Upper lobe of right lung (tissue), 1 donor: ENCODE results near the gene SPATA16. TPM values are rescaled to one million over a fixed set of nuclear protein-coding genes. Genes with fewer than 3 reads are reported as not detected.

Experiments used
- ATAC-seq: fragments of 200-7000 bp; cut with Tn5 transposase; one replicate; pipeline ENCODE4 v1.9.1; 2020; ENCODE audit warnings: mild to moderate bottlenecking, moderate library complexity
- DNase-seq: peaks from one replicate; pipeline ENCODE4 v3.0.0-alpha.2; 2020
- H3K27ac ChIP-seq: fragments of 200-600 bp; one replicate; pipeline ENCODE4 v1.8.0; 2022
- H3K27me3 ChIP-seq: fragments of 200-600 bp; one replicate; pipeline ENCODE4 v1.8.0; 2022; ENCODE audit warnings: mild to moderate bottlenecking
- H3K36me3 ChIP-seq: fragments of 200-600 bp; one replicate; pipeline ENCODE4 v1.8.0; 2022
- H3K4me1 ChIP-seq: fragments of 200-600 bp; one replicate; pipeline ENCODE4 v1.8.0; 2022
- H3K4me3 ChIP-seq: fragments of 200-600 bp; one replicate; pipeline ENCODE4 v1.8.0; 2022; ENCODE audit warnings: mild to moderate bottlenecking
- H3K9me3 ChIP-seq: fragments of 200-600 bp; one replicate; pipeline ENCODE4 v1.8.0; 2022
- intact Hi-C: fragments of 100-400 bp; cut with DNase I; formaldehyde crosslinking; loops from one replicate; pipeline ENCODE4 v1.11.0; 2022
- total RNA-seq: library from RNA; stranded (reverse); fragmentation: NEBNext Ultra II Directional; extraction: Animal tissue kit (Norgen Biotek cat#: 25700); gene quantifications from one replicate; pipeline ENCODE4 v1.2.1, GENCODE V29; 2021
- TF ChIP-seq, protein P1 (sequence below): fragments of 200-600 bp; IDR thresholded peaks from one replicate; pipeline ENCODE4 v1.8.0; 2022; ENCODE audit warnings: antibody characterized with exemption
- donor health status: DM: no; HTN: yes; CAD: no; lungs with severe emphysema.

Gene SPATA16
- total RNA-seq, 1 donor from 2014 or later: not detected

- DNase-seq (no peak), ATAC-seq (no peak)
- H3K9me3 ChIP-seq: no peaks in the 10 kb centered on the region
- no peaks in the 10 kb centered on the region for H3K36me3 ChIP-seq
- intact Hi-C loops: no loop called here
- TF ChIP-seq, protein P1, sequence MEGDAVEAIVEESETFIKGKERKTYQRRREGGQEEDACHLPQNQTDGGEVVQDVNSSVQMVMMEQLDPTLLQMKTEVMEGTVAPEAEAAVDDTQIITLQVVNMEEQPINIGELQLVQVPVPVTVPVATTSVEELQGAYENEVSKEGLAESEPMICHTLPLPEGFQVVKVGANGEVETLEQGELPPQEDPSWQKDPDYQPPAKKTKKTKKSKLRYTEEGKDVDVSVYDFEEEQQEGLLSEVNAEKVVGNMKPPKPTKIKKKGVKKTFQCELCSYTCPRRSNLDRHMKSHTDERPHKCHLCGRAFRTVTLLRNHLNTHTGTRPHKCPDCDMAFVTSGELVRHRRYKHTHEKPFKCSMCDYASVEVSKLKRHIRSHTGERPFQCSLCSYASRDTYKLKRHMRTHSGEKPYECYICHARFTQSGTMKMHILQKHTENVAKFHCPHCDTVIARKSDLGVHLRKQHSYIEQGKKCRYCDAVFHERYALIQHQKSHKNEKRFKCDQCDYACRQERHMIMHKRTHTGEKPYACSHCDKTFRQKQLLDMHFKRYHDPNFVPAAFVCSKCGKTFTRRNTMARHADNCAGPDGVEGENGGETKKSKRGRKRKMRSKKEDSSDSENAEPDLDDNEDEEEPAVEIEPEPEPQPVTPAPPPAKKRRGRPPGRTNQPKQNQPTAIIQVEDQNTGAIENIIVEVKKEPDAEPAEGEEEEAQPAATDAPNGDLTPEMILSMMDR: no peak
- H3K27me3 ChIP-seq: no peaks in the 10 kb centered on the region
- no peak overlapping the region for H3K4me3 ChIP-seq
- H3K27ac ChIP-seq: no peak overlapping the region
- no peaks in the 10 kb centered on the region for H3K4me1 ChIP-seq
These were observed 153.8 kb downstream of the SPATA16 start for GRCh38 chr3:172987273-172987672.

- ATAC-seq (no peak), DNase-seq (no peak)
- intact Hi-C loops: no loop called here
- Histone ChIP-seq H3K9me3 (no peaks in the 10 kb centered on the region), H3K27ac (no peak overlapping the region), H3K4me3 (no peak overlapping the region), H3K4me1 (no peaks in the 10 kb centered on the region), H3K27me3 (no peaks in the 10 kb centered on the region), H3K36me3 (no peaks in the 10 kb centered on the region)
- TF ChIP-seq, protein P1: no peak
These were observed 156.1 kb downstream of the SPATA16 start for GRCh38 chr3:172984914-172985313.

DNA sequence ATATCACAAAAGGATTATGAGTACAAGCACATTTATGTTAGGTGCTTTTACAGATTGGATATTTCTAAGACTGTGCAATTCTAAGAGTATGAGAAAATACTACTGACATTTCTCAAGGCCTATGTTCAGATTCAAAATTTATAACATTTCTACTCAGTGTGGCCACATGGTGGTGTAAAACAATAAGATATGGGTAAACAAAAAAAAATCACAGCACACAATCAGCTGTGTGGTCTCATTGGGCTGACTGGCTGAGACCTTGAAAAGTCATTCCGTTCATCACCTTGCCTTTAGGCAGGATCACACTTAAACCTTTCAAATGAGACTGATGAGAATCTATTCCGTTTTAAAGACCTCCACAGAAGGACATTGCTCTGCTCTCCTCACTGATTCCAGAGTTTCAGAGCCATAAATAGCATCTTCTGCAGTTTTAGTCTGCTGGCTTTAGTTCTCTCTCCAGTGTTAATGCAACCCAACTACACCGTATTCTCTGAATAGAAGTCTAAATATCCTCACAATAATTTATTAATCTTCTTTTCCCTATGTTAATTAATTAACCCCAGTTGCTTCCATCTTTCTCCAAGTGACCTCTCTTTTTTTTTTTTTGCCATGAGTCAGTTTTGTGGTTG lies 158.2 kb downstream of the SPATA16 start:
- Histone ChIP-seq H3K27me3 (no peaks in the 10 kb centered on the region), H3K27ac (no peak overlapping the region), H3K36me3 (no peaks in the 10 kb centered on the region), H3K9me3 (no peaks in the 10 kb centered on the region), H3K4me3 (no peak overlapping the region), H3K4me1 (no peaks in the 10 kb centered on the region)
- TF ChIP-seq, protein P1: no peak
- intact Hi-C loops: no loop called here
- ATAC-seq (no peak), DNase-seq (no peak)

GRCh38 chr3:172981407-172981983 lies 159.5 kb downstream of the SPATA16 start:
- Histone ChIP-seq H3K27me3 (no peaks in the 10 kb centered on the region), H3K27ac (no peak overlapping the region), H3K4me1 (no peaks in the 10 kb centered on the region), H3K4me3 (no peak overlapping the region), H3K36me3 (no peaks in the 10 kb centered on the region), H3K9me3 (no peaks in the 10 kb centered on the region)
- intact Hi-C loops: no loop called here
- no peak for ATAC-seq
- DNase-seq: no peak
- TF ChIP-seq, protein P1: no peak

DNA sequence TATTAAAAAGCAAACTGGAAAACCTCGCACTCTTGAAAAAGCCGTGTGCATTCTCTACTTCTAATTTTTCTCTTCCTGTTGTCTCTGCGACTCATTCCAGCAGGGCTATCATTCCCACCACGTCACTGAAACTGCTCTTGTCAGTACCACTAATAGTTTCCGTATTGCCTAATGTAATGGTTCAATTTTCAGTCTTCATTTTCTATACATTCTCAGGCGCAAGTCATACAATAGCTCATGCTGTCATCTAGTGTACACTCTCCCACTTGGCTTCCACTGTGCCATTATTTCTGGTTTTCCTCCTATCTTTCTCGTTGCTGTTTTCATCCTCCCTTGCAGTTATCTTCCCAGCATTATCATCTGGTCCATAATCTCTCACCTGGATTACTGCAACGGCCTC lies 160.2 kb downstream of the SPATA16 start:
- no peaks in the 10 kb centered on the region for H3K36me3 ChIP-seq
- TF ChIP-seq, protein P1: no peak
- H3K27ac ChIP-seq: no peak overlapping the region
- no peaks in the 10 kb centered on the region for H3K4me1 ChIP-seq
- H3K27me3 ChIP-seq: no peaks in the 10 kb centered on the region
- H3K9me3 ChIP-seq: no peaks in the 10 kb centered on the region
- DNase-seq (no peak), ATAC-seq (no peak)
- intact Hi-C loops: no loop called here
- H3K4me3 ChIP-seq: no peak overlapping the region
